DND-41 (cell line): ENCODE measurements around the gene TM7SF3.

Experiments
- CTCF ChIP-seq: IDR thresholded peaks from 2 replicates; pipeline ENCODE4 v1.5.1; 2012; ENCODE audit warnings: borderline replicate concordance, low read length, moderate library complexity, mild to moderate bottlenecking; ENCODE audit not compliant: poor library complexity, severe bottlenecking; ENCODE audit errors: extremely low read depth
- EZH2 ChIP-seq: IDR thresholded peaks from 3 replicates; pipeline ENCODE4 v1.6.1; 2012; ENCODE audit warnings: borderline replicate concordance, low read depth, mild to moderate bottlenecking, moderate library complexity, low read length, inconsistent platforms; ENCODE audit not compliant: severe bottlenecking

DNA sequence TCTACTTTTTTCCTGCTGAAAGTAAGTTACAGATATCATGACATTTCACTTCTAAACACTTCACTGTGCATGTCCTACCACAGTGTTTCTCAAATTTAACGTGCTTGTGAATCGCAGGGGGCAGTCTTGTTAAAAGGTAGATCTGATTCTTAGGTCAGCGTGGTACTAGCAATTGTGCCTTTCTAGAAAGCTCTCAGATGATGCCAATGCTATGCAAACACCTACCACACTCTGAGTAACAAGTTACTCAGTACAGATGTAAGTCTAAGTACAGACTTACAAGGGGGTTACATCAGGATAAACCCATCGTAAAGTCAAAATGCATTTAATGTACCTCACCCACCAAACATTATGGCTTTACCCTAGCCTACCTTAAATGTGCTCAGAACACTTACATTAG lies 22.4 kb downstream of the TM7SF3 start:
- TF ChIP-seq CTCF (no peak), EZH2 (no peak)
